Measurements from ENCODE around the gene NCKAP5L. TPM values are rescaled to one million over a fixed set of nuclear protein-coding genes. Genes with fewer than 3 reads are reported as not detected.

The NCKAP5L gene
- total and polyA plus RNA-seq, 3 donors from 2014 or later, result 22.0 to 79.7 (median 63.5) TPM

GRCh38 chr12:49811961-49812401 lies 16.2 kb downstream of the NCKAP5L start:
- Histone ChIP-seq H3K36me3 (ENCODE audit: low read depth, missing control alignments) (no peaks in the 10 kb centered on the region), H3K27me3 (no peaks in the 10 kb centered on the region), H3K4me1 (peaks cover 46% of the 10 kb centered on the region), H3K4me3 (no peak overlapping the region), H3K9me3 (no peaks in the 10 kb centered on the region), H3K27ac (peak overlapping the region in 1 of 2 donors; percentile 1)
- DNase-seq, result no peak
- intact Hi-C loops (cut with DNase I; ENCODE audit: low total_unique reads), result no loop called here
- TF ChIP-seq CTCF (IDR thresholded peaks at IDR 0.05), result no peak
- TF ChIP-seq POLR2A (IDR thresholded peaks at IDR 0.05), result no peak
- 68 to 71% methylated on average over 4 of the region's 4 CpGs for WGBS, 2 donors

- Histone ChIP-seq H3K27me3 (no peaks in the 10 kb centered on the region), H3K4me1 (peaks cover 49% of the 10 kb centered on the region), H3K27ac (peak overlapping the region in 1 of 2 donors; percentile 17), H3K4me3 (no peak overlapping the region), H3K36me3 (ENCODE audit: low read depth, missing control alignments) (no peaks in the 10 kb centered on the region), H3K9me3 (no peaks in the 10 kb centered on the region)
- DNase-seq, result no peak
- TF ChIP-seq CTCF (IDR thresholded peaks at IDR 0.05) (no peak), POLR2A (IDR thresholded peaks at IDR 0.05) (no peak)
- WGBS, 2 donors, result 66 to 70% methylated on average over 5 of the region's 5 CpGs
- intact Hi-C loops (cut with DNase I; ENCODE audit: low total_unique reads), result no loop called here
Measured at GRCh38 chr12:49811136-49811535, 17.1 kb downstream of the NCKAP5L start.

GRCh38 chr12:49809906-49810389 lies 18.3 kb downstream of the NCKAP5L start:
- peak overlapping the region in 1 of 2 donors; percentile 73 for H3K27ac ChIP-seq
- TF ChIP-seq POLR2A (IDR thresholded peaks at IDR 0.05) (no peak), CTCF (IDR thresholded peaks at IDR 0.05) (no peak)
- no peak for DNase-seq
- no peaks in the 10 kb centered on the region for H3K9me3 ChIP-seq
- H3K27me3 ChIP-seq, result no peaks in the 10 kb centered on the region
- intact Hi-C loops (cut with DNase I; ENCODE audit: low total_unique reads), result no loop called here
- H3K4me3 ChIP-seq, result no peak overlapping the region
- H3K36me3 ChIP-seq (ENCODE audit: low read depth, missing control alignments), result no peaks in the 10 kb centered on the region
- 38 to 59% methylated on average over 7 to 9 of the region's 9 CpGs for WGBS, 2 donors
- H3K4me1 ChIP-seq, result peaks cover 49% of the 10 kb centered on the region

GRCh38 chr12:49809381-49809905 lies 18.8 kb downstream of the NCKAP5L start:
- H3K4me1 ChIP-seq, result peaks cover 49% of the 10 kb centered on the region
- H3K27ac ChIP-seq, result peak overlapping the region; percentile 45 to 73
- H3K36me3 ChIP-seq (ENCODE audit: low read depth, missing control alignments), result no peaks in the 10 kb centered on the region
- H3K4me3 ChIP-seq, result no peak overlapping the region
- H3K9me3 ChIP-seq, result no peaks in the 10 kb centered on the region
- no peak for TF ChIP-seq POLR2A (IDR thresholded peaks at IDR 0.05)
- TF ChIP-seq CTCF (IDR thresholded peaks at IDR 0.05), result no peak
- DNase-seq, result peak; percentile 76
- intact Hi-C loops (cut with DNase I; ENCODE audit: low total_unique reads), result no loop called here
- WGBS, 2 donors, result 34 to 37% methylated on average over 4 of the region's 4 CpGs
- H3K27me3 ChIP-seq, result no peaks in the 10 kb centered on the region

Measured in testis (tissue), 3 donors.